Tibial nerve (tissue), 4 donors: ENCODE data around the gene NRXN3. TPM values are rescaled to one million over a fixed set of nuclear protein-coding genes. Genes with fewer than 3 reads are reported as not detected.

Experiments
- DNase-seq, 2 donors: peaks; one replicate each; pipeline ENCODE4 v3.0.0-alpha.2; 2019; ENCODE audit warnings: low spot score in 2 of 2
- H3K27ac ChIP-seq, 4 donors: fragments of 200-600 bp; sonication (generic) in 3 of 4; one replicate each; pipeline ENCODE4 v1.5.1; 2017 to 2019; ENCODE audit warnings: mild to moderate bottlenecking in 1 of 4
- H3K27me3 ChIP-seq, 2 donors: fragments of 200-600 bp; sonication (generic) in 1 of 2; one replicate each; pipeline versions ENCODE4 v1.5.1 to v1.6.0; 2017 to 2019
- H3K36me3 ChIP-seq, 3 donors: fragments of 200-600 bp; sonication (generic); one replicate each; pipeline ENCODE4 v1.5.1; 2018 to 2019
- H3K4me1 ChIP-seq, 4 donors: fragments of 200-600 bp; sonication (generic) in 3 of 4; one replicate each; pipeline ENCODE4 v1.5.1; 2017 to 2019
- H3K4me3 ChIP-seq, 4 donors: fragments of 200-600 bp; sonication (generic) in 3 of 4; one replicate each; pipeline ENCODE4 v1.5.1; 2017 to 2019; ENCODE audit warnings: mild to moderate bottlenecking in 1 of 4, moderate library complexity in 1 of 4
- H3K9me3 ChIP-seq, 4 donors: fragments of 200-600 bp; sonication (generic) in 3 of 4; one replicate each; pipeline ENCODE4 v1.5.1; 2017 to 2019
- CTCF ChIP-seq, 5 experiments: fragments of 200-600 bp in 3 of 5; fragments of 450-650 bp in 2 of 5; sonication (generic) in 3 of 5; IDR thresholded peaks; one replicate each; pipeline ENCODE4 v1.5.1; 2016 to 2019; ENCODE audit warnings: antibody characterized with exemption in 5 of 5, mild to moderate bottlenecking in 3 of 5, moderate library complexity in 2 of 5
- EP300 ChIP-seq, 2 donors: sonication (generic); formaldehyde crosslinking; IDR thresholded peaks; one replicate each; pipeline ENCODE4 v1.6.1; 2017; ENCODE audit warnings: antibody characterized with exemption in 2 of 2, mild to moderate bottlenecking in 1 of 2
- POLR2A ChIP-seq, 2 donors: fragments of 450-650 bp; IDR thresholded peaks; one replicate each; pipeline ENCODE4 v1.6.1; 2017; ENCODE audit warnings: antibody characterized with exemption in 2 of 2, mild to moderate bottlenecking in 2 of 2, moderate library complexity in 2 of 2
- WGBS, 2 donors: methylation state at CpG; one replicate each; pipeline ENCODE4 v1.1.5; 2018; 5-methylcytosine and 5-hydroxymethylcytosine counted together
- total RNA-seq, 4 donors: library from RNA; depleted of rRNA; stranded (reverse); fragments of >200 nt; gene quantifications; one replicate each; pipeline ENCODE4 v1.1.0, GENCODE V29; 2016

The NRXN3 gene
- total RNA-seq, 4 donors from 2014 or later, result 16.7 to 52.2 (median 19.7) TPM

GRCh38 chr14:79613625-79614024 is 1443.5 kb downstream of the NRXN3 start:
- no peak for DNase-seq
- H3K27me3 ChIP-seq, result no peaks in the 10 kb centered on the region
- WGBS, 2 donors, result 80 to 90% methylated on average over 5 of the region's 5 CpGs

GRCh38 chr14:79614448-79614847 is 1444.3 kb downstream of the NRXN3 start:
- no peak for DNase-seq
- Histone ChIP-seq H3K4me1 (no peaks in the 10 kb centered on the region), H3K36me3 (no peaks in the 10 kb centered on the region), H3K27ac (no peak overlapping the region), H3K9me3 (no peaks in the 10 kb centered on the region), H3K27me3 (no peaks in the 10 kb centered on the region), H3K4me3 (no peak overlapping the region)
- WGBS, 2 donors, result 80 to 89% methylated on average over 5 of the region's 5 CpGs
- TF ChIP-seq POLR2A (IDR thresholded peaks at IDR 0.05), result no peak
- TF ChIP-seq CTCF (IDR thresholded peaks at IDR 0.05), result no peak
- TF ChIP-seq EP300 (IDR thresholded peaks at IDR 0.05), result no peak

More at GRCh38 chr14:79613625-79614024, 1443.5 kb downstream of the NRXN3 start:
- Histone ChIP-seq H3K4me1 (no peaks in the 10 kb centered on the region), H3K4me3 (no peak overlapping the region), H3K9me3 (no peaks in the 10 kb centered on the region), H3K27ac (no peak overlapping the region), H3K36me3 (no peaks in the 10 kb centered on the region)
- TF ChIP-seq POLR2A (IDR thresholded peaks at IDR 0.05), result no peak
- TF ChIP-seq CTCF (IDR thresholded peaks at IDR 0.05), result no peak
- TF ChIP-seq EP300 (IDR thresholded peaks at IDR 0.05), result no peak

GRCh38 chr14:79627058-79627457 is 1456.9 kb downstream of the NRXN3 start:
- TF ChIP-seq POLR2A (IDR thresholded peaks at IDR 0.05) (no peak), EP300 (IDR thresholded peaks at IDR 0.05) (no peak), CTCF (IDR thresholded peaks at IDR 0.05) (no peak)
- Histone ChIP-seq H3K27me3 (no peaks in the 10 kb centered on the region), H3K36me3 (no peaks in the 10 kb centered on the region), H3K27ac (no peak overlapping the region), H3K4me3 (no peak overlapping the region), H3K4me1 (no peaks in the 10 kb centered on the region), H3K9me3 (no peaks in the 10 kb centered on the region)
- DNase-seq, result no peak

GRCh38 chr14:79629411-79630287 is 1459.5 kb downstream of the NRXN3 start:
- Histone ChIP-seq H3K9me3 (no peaks in the 10 kb centered on the region), H3K36me3 (no peaks in the 10 kb centered on the region), H3K27ac (no peak overlapping the region), H3K27me3 (no peaks in the 10 kb centered on the region), H3K4me1 (no peaks in the 10 kb centered on the region), H3K4me3 (no peak overlapping the region)
- 73 to 77% methylated on average over 6 of the region's 6 CpGs for WGBS, 2 donors
- no peak for DNase-seq
- TF ChIP-seq EP300 (IDR thresholded peaks at IDR 0.05) (no peak), CTCF (IDR thresholded peaks at IDR 0.05) (no peak), POLR2A (IDR thresholded peaks at IDR 0.05) (no peak)

- Histone ChIP-seq H3K27ac (no peak overlapping the region), H3K4me1 (no peaks in the 10 kb centered on the region), H3K36me3 (no peaks in the 10 kb centered on the region), H3K9me3 (no peaks in the 10 kb centered on the region), H3K4me3 (no peak overlapping the region), H3K27me3 (no peaks in the 10 kb centered on the region)
- WGBS, 2 donors, result 84 to 88% methylated on average over 6 of the region's 6 CpGs
- no peak for TF ChIP-seq EP300 (IDR thresholded peaks at IDR 0.05)
- TF ChIP-seq CTCF (IDR thresholded peaks at IDR 0.05), result no peak
- no peak for TF ChIP-seq POLR2A (IDR thresholded peaks at IDR 0.05)
- DNase-seq, result no peak
Measured at GRCh38 chr14:79630288-79630960, 1460.3 kb downstream of the NRXN3 start.
